Left ventricle myocardium superior (tissue), 1 donor: ENCODE results near the gene FOXP1. TPM values are rescaled to one million over a fixed set of nuclear protein-coding genes. Genes with fewer than 3 reads are reported as not detected.

Experiments used
- ATAC-seq: fragments of 200-7000 bp; cut with Tn5 transposase; one replicate; pipeline ENCODE4 v1.9.1; 2020; ENCODE audit warnings: mild to moderate bottlenecking, moderate library complexity
- DNase-seq: peaks from one replicate; pipeline ENCODE4 v3.0.0-alpha.2; 2020
- intact Hi-C: fragments of 100-400 bp; cut with micrococcal nuclease; formaldehyde crosslinking; loops from one replicate; pipeline ENCODE4 v1.11.0; 2022
- total RNA-seq: library from RNA; stranded (reverse); fragmentation: NEBNext Ultra II Directional; extraction: Animal tissue kit (Norgen Biotek cat#: 25700); gene quantifications from one replicate; pipeline ENCODE4 v1.2.1, GENCODE V29; 2021
- donor health status: DM: no; HTN: yes; CAD: no; lungs with severe emphysema.

The FOXP1 gene
- total RNA-seq, 1 donor from 2014 or later, result 35.2 TPM

DNA sequence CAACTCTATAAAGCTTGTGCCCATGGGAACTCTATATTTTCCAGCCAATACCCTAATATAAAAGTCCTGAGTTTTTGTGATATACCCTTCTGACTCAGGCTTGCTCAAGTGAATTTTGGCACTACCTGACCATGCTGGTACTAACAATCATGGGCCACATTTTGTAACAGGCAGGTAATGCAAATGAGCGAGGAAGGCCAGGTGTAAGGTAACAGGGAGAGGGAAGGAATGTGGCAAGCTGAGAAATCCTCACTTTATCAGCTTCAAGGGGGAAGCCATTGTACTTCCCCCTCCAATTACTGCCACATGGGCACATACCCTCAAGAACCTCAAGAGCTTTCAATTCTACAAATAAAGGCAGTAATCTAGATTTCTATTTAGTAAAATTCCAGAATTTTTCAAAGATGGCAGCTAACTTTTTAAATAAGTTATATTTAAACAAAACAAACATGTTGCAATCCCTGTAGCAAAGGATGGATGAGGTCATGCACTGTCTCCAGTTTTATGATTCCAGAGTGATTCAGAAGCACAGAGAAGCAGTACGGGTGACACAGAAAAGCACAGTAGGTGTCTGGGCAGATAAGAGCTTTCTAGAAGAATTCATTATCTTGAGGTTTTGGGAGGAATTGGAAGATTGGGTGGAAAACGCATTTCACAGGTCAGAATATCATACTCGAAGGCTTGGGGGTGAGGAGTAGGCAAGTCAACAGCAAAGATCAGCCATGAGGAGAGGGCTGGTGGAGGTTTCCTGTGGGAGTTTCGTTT is 87.6 kb downstream of the FOXP1 start:
- intact Hi-C loops, result no loop called here
- DNase-seq, result no peak
- peak; percentile 48 for ATAC-seq

DNA sequence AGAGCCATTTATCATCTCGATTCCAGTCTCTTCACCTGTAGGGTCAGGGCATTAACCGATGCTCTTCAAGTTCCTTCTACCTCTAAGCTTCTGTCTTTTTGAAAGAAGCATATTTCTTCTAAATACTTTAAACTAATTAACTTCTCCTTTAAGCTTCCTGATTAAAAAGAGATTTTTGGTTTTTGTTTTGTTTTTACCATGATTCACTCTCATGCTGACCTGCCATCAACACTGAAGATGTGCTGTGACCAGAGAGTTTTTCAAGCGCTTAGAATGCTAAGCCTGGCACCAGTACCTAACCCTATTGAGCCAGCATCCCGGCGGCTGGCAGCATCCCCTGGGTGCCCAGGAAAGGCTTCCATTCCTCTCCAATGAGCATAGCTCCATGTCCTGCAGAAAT is 89.3 kb downstream of the FOXP1 start:
- intact Hi-C loops, result no loop called here
- DNase-seq (no peak), ATAC-seq (no peak)

DNA sequence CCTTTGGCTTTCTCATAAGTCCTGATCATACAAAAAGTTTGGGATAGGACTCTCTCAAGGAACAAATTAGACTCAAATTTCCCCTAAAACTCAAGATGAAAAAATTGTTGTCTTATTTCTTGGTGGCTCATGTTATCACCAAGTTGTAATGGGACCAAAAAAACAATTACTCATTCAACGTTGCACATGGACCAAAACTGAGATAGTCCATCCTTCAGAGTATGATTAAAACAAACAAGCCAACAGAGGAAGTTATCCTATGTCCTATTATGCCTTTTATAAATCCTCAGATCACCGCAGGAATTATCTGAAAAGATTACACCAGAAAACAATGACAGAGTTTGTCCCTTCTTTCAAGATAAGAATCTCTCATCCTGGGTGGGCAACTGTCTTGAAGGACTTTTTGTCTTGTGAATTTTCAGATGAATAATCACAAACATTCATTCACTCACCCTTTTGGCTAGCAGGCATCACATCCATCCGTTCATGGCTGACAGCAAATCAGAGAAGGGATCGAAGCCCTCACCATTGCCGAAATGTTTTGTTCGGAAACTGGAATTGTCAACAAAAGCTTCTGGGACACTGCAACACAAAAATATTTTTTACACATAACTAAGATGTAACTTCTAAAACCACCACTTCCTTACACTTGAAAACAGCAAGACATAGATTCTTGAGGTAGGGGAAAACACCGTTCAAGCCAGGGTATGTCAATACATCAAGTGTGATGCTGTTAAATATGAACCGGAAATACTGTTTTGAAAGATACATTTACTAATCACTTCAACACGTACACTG is 90.4 kb downstream of the FOXP1 start:
- ATAC-seq (no peak), DNase-seq (no peak)
- intact Hi-C loops, result no loop called here

DNA sequence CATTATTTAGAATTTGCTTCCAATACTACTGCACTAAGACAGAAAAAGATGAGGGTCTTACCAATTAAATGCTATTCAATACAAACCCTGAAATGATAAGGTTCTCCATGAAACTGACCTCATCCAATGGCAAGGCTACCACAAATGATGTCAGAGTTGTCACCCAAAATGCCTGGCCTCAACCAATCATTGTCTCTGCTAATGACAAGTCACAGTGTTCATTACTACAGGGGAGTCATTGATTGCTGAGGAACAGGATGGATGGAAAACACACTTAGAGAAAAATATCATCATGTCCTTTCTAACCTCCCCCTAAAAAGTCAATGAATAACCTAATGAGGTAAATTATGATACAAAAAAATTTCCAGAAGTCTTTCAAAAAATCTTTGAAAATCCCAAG is 91.0 kb downstream of the FOXP1 start:
- no peak for DNase-seq
- ATAC-seq, result no peak
- intact Hi-C loops, result no loop called here

DNA sequence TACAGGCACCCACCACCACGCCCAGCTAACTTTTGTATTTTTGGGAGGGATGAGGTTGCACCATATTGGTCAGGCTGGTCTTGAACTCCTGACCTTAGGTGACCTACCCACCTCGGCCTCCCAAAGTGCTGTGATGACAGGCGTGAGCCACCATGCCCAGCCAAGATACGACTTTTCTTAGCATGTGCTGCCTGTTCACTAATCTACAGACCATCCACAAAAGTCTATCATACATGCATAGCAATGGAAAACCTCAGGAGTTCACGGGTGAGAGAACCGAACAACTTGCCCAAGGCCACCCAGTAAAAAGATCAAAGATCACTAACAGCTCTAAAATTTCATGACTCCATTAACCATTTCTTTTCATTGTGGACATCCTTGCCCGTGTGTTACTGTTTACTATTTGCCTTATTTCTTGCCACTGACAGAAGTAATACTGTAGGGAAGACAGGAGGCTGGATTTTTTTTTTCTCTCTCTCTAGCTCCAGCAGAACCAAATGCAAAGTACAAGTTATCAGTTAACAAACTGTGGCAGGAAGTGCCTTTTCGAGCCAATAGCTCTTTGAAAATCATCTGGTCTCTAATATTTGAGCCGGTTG is 92.3 kb downstream of the FOXP1 start:
- no peak for ATAC-seq
- DNase-seq, result no peak
- intact Hi-C loops, result no loop called here

DNA sequence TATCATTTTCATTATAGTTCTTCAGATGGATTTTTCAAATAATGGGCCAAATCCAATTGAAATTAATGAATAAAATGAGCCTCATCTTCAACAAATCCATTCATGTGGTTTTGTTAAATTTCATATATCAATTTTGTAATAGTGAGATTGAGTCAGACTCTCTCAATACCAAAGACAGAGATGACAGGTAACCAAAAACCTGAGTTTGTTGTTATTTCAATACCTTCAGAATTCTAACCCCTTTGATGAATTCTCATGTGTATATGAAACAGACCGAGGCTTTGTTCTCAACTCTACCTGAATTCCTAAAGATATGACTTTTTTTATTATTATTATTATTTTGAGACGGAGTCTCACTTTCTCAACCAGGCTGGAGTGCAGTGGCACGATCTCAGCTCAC is 92.8 kb downstream of the FOXP1 start:
- intact Hi-C loops, result no loop called here
- DNase-seq, result no peak
- no peak for ATAC-seq

DNA sequence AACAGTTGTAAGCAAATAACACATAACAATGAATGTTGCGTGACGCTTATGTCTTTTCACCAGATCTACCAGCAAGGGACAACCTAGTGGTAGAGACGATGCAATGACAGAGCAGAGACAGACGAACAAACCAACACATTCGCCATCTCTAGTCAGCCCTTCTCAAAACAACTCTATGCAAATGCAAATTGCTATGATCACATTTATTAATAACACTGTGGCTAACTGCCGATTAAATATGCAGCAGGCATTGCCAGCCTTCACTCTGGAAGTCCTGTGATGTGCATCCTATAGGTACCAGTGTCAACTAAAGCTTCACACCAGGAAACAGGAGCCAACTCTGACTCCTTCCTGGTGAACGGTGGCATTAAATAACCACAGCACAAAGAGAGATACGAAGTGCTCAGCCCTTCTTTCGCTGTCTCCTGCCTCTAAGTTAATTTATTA is 94.2 kb downstream of the FOXP1 start:
- no peak for DNase-seq
- intact Hi-C loops, result no loop called here
- ATAC-seq, result no peak

DNA sequence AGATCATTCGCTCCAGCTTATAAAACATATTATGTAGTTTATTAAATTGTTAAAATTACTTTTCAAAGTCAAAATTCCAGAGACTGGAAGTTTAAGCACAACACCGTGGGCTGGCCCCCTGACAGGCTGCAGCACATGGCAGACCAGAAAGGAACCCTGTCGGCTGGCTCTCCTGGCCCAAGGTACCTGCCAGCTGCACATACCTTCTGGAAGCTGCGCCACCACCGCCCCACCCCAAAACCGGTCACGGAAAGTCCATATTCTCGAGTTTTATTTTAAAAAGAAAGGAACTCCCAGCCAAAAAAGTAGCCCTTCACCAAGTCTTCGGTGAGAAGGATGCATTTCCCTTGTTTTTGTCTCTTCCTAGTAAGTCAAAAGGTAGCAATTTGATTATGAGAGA is 94.6 kb downstream of the FOXP1 start:
- no peak for ATAC-seq
- intact Hi-C loops, result no loop called here

DNA sequence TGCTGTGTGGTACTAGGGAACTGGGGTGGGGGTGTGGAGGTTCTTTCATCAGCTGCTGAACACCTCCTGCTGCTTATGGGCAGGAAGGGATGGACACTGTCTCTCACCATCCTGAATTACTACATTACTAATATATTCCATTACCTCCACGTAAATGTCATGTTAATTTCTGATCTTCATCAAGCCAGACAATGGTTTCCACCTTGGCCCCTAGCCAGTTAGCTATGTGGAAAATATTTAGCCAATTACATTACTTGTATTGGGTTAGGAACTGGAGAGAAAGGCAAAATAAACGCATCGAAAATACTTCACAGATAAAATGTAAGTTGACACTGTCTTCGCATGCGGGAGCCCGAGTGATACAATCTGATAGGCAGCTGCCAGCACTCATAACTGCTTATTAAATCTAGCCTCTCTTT is 95.1 kb downstream of the FOXP1 start:
- ATAC-seq (no peak), DNase-seq (no peak)
- intact Hi-C loops, result no loop called here

More for the DNA sequence above, 94.6 kb downstream of the FOXP1 start:
- DNase-seq, result no peak

DNA sequence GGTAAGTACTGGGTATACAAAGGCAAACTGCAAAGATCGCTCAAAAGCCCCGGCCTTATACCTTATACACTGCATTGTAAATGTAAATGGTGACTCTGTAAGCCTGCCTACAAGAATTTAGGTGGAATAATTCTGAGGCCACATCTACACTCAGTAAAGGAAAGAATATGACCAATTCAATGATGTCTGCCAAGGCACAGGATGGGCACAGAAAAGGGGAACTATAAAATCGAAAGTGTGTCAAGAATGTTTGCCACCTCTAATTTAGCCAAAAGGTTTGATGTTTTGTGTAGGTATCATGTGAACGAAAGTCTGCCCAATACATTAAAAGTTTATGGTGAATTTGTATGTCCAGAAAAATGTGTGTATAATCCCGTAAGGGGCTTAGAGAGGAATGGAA is 96.1 kb downstream of the FOXP1 start:
- intact Hi-C loops, result no loop called here
- no peak for ATAC-seq
- no peak for DNase-seq

DNA sequence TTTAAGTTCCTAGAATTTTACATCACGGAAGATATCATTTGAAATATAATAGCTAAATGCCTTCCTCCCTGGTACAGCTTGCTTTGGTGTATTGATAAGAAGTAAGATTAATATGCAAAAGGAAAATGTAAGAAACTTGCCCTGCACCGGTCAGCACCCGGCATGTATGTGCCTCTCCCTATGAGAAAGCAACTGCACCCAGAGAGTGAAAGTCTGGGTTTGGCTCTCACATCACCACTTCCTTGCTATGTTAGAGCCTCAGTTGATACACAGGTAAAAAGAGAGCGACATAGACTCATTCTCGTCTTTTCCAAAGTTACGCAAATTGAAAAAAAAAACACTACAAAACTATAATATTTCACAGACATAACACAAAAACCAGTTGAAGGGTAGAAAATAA is 96.7 kb downstream of the FOXP1 start:
- intact Hi-C loops, result no loop called here
- ATAC-seq, result no peak
- no peak for DNase-seq

DNA sequence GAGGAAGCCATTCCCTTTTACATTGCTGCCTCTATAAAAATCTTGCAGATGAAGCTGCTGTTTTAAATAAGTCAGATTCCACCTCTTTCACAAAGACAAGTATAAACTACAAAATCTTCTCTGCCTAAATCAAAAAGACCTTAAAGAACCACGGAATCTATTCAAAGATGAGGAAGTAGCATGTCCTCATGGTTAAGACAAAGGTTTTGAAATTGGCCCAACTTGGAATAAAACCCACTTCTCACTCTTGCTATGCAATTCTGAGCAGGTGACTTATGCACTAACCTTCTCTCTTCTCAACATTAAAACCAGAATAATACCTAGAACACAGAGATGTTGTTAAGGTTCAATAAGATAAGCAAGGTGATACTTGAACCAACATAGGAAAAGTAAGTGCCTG is 97.6 kb downstream of the FOXP1 start:
- intact Hi-C loops, result no loop called here

DNA sequence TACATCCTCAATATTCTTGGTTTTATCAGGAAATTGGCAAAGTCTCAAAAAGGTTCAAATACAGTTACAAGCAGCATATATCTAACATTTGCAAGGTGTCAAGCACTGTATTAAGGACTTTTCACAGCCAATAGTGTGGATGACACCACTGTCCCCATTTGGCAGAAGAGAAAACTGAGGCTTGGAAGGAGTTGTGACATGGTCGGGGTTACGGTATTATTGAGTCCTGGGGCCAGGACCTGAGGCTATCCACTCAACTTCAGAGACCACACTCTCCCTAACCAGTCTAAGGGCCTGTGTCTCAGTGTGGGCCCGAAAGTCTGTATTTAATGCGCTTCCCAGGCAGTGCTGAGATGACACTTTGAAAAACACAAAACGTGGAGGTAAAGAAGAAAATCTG is 99.1 kb downstream of the FOXP1 start:
- intact Hi-C loops, result no loop called here
- ATAC-seq, result no peak
- no peak for DNase-seq

More for the DNA sequence above, 97.6 kb downstream of the FOXP1 start:
- ATAC-seq, result no peak
- no peak for DNase-seq

DNA sequence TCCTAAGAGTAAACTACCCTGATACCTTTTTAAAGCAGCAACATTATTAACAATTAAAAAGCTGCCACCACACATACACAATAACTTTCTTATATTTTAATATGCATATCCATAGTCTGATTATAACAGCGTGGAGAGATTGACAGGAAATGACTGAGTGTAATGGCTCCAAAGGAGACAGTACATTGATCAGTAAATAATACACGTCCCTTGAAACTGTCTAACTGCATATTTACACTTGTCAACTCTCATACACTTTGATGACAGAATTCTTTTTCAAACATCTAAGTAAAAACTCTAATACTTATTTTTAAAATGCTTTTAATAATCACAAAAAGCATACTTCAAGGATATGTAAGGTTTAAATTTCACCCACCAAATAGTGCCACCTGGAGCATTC is 99.5 kb downstream of the FOXP1 start:
- ATAC-seq (no peak), DNase-seq (no peak)
- intact Hi-C loops, result no loop called here

DNA sequence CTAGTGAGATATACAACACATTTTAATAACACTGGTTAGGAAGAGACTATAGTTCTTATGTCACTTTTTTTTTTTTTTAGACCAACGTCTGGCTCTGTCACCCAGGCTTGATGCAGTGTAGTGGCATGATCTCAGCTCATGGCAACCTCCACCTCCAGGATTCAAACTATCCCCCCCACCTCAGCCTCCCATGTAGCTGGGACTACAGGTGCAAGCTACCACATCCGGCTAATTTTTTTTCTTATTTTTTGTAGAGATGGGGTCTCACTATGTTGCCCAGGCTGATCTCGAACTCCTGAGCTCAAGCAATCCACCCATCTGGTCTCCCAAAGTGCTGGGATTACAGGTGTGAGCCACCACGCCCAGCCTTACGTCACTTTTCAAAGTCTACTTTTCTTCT is 100.8 kb downstream of the FOXP1 start:
- DNase-seq (no peak), ATAC-seq (no peak)
- intact Hi-C loops, result no loop called here

DNA sequence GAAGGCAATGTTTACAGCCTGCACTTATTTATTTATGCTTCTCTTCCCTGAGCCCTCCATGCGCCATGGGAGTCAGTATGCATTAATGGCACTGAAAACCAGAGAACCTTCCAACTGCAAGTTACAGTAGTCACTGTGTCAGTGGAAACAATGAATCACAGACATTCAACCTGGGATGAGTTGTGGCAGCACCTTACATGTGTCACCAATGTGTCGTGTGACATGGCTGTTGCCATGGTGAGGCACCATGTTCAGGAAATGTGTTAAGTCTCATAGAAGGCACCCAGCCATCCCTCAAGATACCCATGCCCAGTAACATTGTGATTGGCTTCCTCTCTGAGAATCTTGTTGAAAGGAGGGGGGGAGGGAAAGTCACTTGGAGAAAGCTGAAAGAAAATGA is 105.0 kb downstream of the FOXP1 start:
- intact Hi-C loops, result no loop called here
- DNase-seq (no peak), ATAC-seq (no peak)

DNA sequence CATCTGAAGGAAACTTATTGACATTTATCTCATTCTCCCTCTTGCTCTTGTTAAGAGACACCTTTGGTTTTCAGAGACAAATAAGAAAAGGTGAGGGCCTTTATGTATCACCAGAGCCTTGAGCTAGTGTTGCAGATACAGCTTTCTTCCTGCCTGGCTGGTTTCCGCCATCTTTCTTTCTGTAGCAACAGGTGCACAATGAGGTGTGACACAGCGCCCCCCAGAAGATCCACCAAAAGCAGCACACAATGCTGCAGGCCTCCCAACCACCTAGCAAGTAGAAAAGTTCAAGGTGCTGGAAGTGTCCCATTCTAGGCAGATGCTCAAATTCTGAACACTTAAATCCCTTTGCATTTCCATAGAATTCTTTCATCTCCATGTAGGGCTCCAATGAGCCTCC is 106.6 kb downstream of the FOXP1 start:
- ATAC-seq, result no peak
- intact Hi-C loops, result no loop called here
- no peak for DNase-seq

DNA sequence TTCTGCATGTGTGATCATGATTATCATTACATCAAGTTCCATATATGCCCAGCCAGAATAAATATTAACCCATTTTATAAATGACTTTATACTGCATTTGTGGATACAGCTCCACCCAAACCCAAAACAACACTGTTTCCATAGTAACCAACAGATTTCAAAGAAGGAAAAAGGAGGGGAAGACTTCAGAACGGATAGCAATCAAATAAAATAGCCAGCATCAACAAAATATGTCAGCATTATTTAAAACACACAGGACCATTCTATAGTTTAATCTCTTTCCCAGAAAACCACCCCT is 114.4 kb downstream of the FOXP1 start:
- DNase-seq (no peak), ATAC-seq (no peak)
- intact Hi-C loops, result no loop called here

DNA sequence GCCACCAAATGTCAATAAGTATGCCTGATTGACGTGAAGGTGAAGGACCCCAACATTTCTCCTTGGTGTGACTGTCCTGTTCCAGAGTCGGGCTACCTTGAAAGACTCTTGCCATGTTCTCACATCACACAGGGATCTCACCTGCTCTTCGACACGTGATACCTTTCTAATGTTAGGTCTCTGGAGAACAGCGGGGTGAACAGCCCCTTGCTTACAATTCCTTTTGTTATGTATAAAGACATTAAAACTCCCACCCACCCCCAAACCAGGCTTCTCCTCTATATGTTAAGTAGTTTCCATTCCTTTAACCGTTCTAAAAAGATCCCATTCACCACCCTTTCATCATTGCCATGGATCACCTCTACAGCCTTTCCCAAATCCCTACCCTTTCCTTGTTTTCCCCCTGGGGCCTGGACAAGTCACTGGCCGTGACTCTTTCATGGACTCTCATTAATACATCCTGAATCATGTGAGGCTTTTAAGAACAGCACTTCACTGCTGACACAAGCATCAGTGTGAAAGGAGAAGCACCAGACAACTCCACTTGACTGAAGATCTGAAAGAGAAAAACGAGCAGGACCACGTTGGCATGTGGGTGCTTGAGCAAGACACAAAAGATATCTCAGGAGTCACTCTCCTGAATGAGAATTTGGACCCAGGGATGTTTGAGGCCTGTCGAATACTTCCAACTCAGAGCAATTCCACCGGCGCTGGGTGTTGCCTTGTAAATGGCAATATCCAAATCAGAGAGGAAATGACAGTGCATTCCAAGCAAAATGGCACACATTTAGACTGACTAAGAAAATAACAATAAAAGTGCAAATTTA is 115.0 kb downstream of the FOXP1 start:
- intact Hi-C loops, result no loop called here
- peak; percentile 34 for DNase-seq
- peak; percentile 93 for ATAC-seq

DNA sequence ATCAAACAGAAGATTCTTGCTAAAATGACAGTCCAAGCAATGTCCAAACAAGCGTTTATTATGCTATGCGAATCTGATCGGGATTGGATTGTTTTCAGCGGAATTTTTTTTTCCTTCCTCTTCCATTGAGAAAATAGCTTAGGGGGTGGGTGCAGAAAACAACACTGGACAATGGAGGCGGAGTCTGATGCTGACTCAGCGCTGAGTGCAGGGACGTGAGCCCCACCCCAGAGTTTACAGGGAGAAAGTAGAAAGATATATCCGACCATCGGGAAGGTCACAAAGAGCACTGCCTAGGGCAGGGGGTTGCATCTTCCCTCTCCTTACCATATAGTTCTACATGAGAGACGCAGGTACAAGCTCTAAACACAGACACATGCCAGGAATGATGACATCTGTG is 117.0 kb downstream of the FOXP1 start:
- intact Hi-C loops, result no loop called here
- ATAC-seq (no peak), DNase-seq (no peak)
